NCI-H1092 treated with DMSO at 0.1 percent for 48 hours (cell line): Measurements from ENCODE around the gene KCNJ12.
"Not testable (repeated sequence)": the region's sequence is repeated elsewhere in the genome, so short reads cannot be mapped to it uniquely, and the experiment has no call there.

ENCODE experiments used
- DNase-seq: peaks from one replicate; lab custom pipeline; 2025; lab: John Stamatoyannopoulos, UW

The KCNJ12 gene

DNA sequence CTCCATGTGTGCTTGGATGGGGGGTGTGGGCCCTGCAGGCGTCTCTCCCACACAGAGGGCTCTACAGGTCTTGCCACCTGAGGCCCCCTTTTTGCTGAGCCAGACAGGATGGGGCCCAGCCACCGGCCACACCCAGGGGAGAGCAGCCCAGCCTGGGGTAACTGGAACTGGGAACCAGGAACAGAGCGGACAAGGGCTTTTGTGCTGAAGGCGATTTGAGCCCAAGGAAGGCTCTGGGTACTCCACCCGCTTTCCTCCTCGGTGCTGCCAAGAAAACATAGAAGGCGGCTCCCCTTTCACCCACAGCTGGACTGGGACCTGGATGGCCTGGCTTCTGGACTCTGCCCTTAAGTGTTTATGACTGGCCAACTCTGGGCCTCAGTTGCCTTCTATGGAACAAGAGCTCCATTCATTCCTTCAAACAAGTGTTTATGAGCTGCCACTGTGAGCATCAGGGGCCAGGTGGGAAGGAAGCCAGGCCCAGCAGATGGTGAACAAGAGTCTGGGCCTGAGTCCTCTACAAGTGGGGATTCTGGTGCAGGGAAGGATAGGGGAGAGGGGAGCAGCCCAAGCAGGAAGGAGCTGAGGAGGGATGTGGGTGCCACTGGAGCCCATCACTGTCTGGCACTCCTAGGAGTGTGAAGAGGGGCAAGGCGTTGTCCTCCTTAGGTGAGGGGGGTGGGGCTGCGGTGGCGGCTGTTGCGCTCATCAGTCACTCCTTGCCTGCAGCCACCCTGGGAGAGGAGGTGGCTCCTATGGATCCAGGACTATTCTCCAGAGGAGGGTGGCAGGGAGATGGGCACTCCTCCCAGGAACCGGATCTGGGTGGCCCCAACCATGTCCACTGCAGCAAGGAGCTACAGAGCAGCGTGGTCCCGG is 46.4 kb downstream of the KCNJ12 start:
- DNase-seq: not testable (repeated sequence)

DNA sequence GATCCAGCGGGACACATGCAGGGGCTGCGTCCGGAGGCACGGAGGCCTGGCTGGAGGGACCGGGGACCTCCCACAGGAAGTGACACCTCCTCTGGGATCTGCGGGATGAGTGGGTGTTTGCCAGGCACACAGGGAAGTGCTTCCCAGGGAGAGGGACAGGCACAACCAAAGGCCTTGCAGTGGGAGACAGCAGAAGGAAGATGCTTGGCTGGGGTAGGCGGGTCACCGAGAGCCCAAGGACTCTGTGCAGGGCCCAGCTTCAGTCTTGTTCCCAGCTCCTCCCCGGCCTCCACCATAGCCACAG is 47.0 kb downstream of the KCNJ12 start:
- DNase-seq: not testable (repeated sequence)

DNA sequence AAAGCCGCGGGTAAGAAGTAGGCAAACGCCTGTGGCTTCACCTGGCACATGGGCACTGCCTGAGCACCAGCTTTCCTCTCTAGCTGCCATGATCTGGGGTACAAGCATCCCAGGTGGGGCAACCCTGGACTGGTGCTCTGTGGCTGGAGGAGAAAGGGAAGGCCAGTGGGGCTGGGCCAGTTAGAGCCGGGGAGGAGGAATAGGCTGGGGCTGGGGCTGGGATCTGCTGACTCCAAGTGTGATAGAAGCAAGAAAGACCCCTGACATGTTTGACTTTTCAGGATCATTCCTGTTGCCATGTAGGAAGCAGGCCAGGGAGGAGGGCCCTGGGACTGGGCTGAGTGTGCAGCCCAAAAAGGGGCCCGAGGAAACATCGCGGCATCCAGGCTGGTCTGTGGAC is 48.5 kb downstream of the KCNJ12 start:
- DNase-seq: not testable (repeated sequence)

DNA sequence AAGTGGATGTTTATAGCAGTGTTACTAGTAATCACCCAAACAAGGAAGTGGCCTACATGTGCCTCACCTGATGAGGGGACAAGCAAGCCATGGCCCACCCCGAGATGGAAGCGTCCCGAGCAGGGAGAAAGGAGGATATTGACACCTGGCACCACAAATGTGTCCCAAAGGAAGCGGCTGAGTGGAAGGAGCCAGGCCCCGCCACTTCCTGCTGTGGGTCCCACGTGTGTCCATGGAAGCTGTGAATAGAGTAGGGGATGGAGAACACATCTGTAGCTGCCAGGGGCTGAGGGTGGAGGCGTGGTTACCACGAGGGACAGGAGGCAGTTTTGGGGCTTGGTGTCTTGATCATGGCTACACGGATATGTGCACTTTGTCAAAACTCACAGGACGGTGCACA is 49.2 kb downstream of the KCNJ12 start:
- DNase-seq: no peak

DNA sequence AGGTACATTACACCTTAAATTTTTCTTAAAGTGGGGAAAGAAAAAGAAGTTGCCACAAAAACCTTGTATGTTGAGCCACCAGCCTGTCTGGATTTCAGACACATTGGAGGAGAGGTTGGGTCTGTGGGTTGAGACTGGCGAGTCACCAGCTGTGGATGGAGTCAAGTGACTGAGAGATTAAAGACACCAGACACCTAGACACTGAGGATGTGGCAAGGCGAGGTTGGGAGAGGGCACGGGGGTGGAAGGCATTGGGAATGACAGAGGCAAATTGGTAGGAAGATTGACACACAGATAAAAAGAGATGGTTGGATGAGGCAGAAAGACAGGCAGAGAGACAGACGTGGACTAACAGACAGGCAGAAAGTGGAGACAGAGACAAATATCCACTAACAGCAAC is 49.6 kb downstream of the KCNJ12 start:
- no peak for DNase-seq

DNA sequence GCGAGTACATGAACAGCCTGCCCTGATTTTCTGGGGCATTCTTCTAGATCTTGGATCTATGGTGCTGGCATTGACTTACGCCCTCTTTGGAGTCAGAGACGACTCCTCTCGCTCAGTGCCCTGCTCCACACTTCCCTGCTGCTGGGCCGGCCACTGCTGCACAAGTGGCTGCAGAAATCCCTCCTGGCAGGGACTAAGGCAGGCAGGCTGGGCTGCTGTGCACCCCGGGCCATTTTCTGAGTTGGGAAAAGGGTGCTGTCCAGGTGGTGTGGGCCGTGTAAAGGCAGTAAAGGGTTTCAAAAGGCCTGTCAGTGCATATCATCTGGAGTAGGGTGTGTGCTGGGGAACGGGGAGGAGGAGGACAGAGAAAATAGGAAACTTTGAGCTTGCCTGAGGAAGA is 50.1 kb downstream of the KCNJ12 start:
- DNase-seq: not testable (repeated sequence)

DNA sequence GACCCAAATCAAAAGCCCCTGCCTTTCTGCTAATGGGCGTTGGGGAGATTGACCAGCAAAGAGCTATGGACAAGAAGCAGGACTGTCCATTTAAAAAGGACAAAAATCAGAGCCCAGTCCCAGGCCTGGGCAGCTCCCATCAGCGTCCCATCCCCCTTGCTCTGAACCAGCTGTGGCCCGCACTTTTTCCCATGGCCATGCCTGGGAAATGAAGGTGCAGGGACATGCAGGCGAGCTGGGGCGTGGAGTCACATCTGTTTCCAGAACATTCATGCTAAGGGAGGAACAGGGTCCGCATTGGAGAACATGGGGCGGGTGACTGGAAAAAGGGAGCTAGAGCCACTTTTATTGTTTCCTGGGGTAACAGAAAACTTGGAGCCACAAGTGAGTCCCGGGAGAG is 50.7 kb downstream of the KCNJ12 start:
- not testable (repeated sequence) for DNase-seq

DNA sequence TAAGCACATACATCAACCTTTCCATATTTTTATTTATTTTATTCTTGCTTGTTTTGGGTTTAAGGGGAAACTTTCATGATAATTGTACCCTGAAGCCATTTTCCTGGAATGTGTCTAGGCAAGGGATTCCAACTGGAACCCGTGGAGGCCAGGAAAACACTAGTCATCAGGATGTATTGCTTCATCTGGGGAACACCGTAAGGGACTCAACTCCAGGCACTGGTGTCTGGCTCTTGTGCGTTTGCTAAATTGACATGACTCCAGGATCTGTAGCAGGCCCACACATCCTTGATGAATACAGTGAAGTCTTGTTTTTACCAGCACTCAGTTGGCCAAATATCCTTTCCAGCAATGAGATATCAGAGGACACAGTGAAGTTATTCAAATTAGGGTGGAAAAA is 51.6 kb downstream of the KCNJ12 start:
- DNase-seq: not testable (repeated sequence)

DNA sequence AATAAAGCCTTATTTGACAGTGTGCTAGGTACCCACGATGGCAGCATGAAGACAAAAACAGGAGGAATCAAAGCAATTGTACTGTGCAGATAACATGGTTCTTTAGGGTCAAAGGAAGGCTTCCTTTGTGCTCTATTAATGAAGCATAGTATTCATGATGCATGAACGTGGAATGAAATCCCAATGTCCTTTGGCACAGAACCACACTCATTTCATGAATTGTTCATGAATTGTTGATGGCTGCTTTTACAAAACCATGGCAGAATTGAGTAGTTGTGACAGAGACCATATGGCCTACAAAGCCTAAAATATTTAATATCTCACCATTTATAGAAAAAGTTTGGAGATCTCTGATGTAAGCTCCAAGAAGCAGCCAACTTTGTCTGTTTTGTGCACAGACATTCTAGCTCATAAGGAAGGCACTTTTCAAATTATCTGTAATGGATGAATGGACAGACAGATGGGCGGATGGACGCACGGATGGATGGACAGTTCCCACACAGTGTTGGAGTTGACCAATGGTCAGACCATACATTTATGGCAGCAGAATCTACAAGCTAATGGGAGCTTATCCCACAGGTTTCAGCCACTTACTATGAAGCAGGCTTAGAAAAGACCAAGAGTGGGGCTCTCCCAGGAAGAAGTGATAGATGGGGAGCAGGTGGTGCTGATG is 52.7 kb downstream of the KCNJ12 start:
- DNase-seq: not testable (repeated sequence)

DNA sequence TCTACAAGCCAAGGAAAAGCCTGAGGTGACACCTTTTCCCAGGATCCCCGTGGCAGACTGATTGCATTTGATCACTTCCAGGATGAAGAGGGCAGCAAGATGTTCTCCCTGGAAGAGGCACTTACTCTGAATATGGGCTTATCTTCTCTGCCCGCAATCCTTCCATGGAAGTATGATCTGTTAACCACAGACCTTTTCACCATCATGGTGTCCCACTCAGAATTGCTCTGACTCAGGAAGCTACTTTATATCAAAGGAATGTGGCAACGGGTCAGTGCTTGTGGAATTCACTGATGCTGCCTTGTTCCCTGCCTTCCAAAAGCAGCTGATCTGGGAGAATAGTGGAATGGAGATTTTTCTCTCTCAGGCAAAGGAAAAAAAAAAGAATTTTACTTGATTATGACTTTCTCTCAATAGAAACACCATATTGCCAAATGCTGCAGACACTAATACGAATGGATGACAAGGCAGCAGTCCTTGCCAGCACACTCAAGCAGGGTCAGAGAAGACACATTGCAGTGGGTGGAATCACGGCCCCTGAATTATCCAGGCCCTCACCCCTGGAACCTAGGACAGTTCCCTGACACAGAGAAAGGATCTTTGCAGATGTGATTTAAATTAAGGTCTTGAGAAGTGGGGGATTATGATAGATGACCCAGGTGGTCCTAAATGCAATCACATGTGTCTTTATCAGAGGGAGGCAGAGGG is 53.9 kb downstream of the KCNJ12 start:
- DNase-seq: not testable (repeated sequence)

DNA sequence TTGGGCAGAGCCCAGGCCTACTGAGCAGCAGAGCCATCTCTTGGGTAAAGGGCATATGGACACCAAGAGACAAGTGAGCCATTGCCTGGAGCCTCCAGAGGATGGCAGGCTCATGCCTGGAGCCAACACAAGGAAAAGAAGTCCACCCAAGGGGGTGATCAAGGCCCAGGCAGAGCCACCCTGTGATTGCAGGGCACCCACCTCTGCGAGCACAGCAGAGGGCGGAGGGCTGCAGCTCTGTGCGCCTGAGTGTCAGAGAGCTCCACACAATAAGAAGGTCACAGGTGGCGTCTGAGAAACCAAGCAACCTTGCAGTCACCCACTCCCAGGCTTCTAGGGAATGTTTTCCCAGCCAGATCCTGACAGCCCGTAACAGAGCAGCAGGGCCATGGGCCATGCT is 57.8 kb downstream of the KCNJ12 start:
- DNase-seq: not testable (repeated sequence)

DNA sequence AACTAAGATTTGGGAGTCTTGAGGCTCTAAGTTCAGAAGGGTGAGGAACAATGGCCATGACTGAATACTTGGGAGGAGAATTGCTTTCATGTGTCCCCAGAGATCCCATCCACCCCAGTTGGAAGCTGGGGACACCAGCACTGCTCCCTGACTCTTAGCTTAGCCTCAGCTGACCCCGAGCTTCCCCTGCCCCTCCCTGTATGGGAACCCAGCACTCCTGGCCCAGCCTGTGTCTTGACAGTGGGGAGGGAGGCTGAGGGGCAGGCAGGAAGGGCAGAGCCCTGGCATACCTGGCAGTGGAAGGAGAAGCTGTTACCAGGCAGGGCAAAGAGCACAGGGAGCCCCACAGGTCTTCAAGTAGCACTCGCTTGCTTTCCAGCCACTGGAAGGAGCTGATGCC is 58.8 kb downstream of the KCNJ12 start:
- not testable (repeated sequence) for DNase-seq

DNA sequence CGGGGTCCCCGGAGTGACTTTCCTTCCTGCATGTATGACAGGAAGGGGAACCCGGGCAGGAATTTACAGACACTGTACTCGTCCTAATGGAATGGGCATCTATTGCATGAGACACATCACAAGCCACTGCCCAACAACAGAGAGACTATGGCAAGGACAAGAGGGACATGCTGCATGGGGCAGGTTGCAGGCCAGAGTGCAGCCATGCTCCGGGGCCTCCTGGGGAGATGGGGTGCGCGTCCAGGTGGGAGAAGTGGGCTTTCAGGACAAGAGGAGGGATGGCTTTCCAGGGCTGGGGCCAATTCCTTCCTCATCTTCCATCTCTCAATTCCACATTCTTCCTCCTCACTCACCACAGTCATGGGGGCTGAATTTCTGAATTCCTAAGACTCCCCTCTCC is 60.3 kb downstream of the KCNJ12 start:
- not testable (repeated sequence) for DNase-seq

DNA sequence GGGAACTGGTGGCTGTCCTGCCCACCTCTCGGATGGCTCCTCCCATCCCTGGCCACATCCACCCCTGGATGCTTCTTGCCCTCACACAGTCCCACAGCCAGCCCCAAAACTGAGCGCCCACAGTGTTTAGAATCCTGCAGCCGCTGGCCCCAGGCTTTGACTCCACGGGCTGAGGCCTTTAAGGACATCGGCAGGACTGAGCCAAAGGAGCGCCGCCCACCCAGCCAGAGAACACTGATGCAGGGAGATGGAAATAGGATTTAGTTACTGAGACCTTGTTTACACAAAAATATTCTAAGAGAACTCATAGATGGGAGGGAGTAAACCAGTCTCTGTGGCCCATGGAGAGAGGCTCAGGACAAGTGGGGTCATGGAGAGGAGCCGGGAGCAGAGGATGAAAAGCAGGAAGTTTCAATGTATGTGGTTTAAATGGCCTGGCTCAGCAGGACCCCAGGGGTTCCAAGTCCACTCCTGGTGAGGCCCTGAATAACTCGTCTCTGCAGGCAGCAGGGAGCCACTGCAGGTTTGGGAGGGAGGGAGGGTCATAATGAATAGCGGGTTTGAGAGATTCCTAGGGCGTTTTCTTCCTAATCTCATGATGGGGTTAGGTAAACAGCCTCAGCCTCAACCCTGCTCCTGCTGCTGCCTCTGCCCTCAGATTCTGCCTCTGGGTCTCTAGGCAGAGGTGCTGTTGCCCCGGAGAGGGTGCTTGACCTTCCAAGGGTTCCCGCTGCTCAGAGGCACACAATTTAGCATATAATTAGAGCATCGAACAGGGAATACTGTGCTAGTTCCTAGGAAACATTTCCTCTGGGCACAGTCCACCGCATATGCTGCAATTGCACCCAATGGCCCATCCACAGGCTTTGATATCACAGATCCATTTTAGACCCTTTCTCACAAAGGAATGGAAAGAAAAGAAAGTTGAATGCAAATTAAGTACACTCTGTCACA is 61.0 kb downstream of the KCNJ12 start:
- not testable (repeated sequence) for DNase-seq

DNA sequence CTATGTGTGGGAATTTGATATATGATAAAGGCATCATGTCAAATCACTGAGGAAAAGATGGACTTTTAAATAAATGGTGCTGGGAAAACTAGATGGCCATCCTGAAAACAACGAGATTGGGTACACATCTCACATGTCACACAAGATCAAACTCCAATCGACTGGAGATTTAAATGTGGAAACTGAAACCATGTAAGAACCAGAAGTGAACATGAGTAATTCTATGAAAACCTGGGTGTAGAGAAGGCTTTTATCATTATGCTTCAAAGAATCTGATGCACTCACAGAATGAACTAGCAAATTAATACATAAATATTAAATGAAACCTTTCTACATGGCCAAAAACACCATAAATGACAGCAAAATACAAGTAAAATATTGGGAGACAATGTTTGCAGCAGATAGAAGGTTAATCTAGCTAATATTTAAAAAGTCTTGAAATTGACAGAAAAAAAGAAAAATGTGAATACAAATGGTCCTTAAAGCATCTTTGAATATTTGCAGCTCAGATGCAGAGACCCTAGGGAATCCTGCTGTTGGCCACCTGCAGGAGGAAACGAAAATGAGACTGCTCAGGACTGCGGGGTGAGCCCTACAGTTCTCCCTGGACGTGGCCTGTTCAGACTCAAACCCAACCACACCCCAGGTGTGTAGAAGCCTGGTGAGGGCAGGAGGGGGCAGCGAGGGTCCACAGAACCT is 62.3 kb downstream of the KCNJ12 start:
- not testable (repeated sequence) for DNase-seq

DNA sequence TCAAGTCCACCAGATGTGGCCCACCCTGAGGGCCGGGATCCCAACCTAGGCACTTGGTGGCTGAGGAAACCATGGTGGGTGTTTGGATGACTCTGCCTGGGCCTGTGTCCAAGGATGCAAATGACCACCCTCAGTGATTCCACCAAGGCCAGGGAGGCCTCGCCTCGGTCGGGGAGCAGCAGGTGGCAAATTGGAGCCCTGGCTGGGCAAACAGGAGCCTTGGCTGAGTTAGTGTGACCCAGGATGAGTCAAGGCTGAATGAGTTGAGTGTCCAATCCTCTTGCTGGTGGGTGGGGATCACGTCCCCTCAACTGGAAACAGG is 62.8 kb downstream of the KCNJ12 start:
- not testable (repeated sequence) for DNase-seq

DNA sequence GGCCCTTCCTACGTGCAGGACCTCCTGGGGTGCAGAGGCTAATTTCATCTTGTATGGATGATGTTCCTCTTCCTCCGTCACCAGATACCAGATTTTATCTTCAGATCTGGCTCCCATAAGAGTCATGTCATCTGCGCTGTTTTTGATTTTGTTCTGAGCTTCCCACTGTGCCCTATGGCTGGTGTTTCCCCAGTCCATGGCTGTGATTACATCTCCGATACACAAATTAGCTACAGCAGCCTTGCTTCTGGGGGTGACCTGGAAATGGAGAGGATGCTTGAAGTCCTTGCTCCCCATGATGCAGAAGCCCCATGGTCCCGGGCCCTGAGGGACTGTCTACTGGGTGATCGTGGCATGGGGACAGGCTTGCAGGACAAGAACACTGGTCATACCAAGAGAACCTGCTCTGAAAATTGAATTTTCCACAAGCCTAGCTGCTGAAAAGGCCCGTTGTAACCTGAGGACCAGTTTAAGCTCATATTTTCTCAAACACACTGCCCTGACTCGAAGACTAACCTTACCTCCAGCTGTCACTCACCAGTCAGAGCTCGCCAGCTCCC is 69.0 kb downstream of the KCNJ12 start:
- no peak for DNase-seq

DNA sequence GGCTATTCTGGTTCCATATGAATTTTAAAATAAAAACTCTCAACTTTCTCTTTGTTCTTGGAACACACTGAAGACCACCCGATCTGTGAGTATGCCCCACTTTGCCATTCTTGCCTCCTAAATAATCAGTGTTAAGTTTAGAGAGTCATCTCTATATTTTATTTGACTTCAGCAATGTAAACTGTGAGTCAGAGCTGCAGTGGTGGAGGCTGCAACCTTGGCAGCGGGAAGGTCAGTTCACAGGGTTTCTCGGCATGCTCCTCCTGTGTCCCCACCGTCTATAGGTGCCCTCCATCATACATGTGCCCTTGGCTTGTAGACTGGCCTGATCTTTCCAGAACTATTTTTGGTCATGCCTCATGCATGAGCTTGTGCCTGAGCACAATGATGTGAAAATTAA is 71.4 kb downstream of the KCNJ12 start:
- DNase-seq: not testable (repeated sequence)

DNA sequence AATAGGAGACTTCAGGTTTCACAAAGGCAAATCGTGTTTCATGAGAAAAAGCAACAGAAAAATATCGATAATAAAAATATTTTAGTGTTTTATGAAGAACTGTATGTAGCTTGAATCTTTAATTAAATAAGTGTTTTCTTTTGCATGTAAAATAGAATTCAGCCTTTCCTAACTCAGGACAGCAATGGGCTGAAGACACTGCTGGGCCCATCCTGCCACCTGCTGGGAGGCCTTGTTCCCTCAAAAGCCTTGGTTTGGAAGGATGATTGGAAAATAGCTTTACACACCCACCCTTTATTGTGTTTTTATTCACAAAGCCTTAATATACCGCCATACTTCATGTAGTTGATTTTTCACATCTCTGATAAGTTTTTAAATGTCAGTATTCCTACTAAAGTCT is 73.7 kb downstream of the KCNJ12 start:
- DNase-seq: not testable (repeated sequence)

DNA sequence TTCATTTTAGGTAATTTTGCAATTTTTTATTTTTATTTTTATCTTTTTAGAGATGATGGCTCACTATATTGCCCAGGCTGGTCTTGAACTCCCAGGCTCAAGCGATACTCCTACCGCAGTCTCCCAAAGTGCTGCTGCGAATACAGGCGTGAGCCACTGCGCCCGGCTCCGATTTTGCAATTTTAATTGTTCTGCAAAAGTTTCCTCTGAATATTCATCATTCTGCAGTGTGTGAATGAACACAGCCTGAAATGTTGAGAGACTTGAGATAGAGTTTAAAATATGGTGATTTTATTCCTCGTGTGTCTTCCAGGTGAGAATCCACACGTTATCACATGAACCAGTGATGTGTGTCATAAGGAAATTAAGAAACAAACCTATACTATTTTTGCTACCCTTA is 75.8 kb downstream of the KCNJ12 start:
- no peak for DNase-seq
